ENCODE data around the gene SON.

The SON gene

DNA sequence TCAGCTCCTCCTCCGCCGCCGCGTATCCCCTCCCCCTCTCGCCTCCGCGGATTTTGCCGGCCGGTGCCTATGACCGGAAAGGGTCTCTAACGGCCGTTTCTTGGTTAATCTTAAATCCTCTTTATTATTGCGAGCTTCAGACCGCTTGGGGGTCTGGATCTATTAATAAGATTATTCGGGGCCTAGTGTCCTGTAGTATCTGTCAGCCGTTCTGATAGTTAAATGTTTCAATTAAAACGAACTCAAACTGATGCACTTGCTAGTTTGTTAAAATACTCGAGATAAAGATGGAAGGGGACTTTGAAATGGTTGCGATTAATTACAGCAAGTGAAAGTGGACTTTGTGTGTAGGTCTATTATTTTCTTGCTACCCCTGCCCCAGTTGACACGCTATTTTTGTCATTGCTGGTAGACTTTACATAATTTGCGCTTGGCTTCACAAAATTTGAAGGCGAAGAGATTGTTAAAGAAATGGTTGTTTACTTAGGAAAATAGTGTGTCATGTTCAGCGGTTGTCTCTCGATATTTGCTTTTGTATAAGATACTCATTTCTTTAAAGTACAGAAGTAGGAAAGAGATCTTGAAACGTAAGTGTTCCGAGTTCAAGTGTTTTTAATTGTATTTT is 779 bp downstream of the SON start:
- DNase-seq, result peak; percentile 67 to 80

DNA sequence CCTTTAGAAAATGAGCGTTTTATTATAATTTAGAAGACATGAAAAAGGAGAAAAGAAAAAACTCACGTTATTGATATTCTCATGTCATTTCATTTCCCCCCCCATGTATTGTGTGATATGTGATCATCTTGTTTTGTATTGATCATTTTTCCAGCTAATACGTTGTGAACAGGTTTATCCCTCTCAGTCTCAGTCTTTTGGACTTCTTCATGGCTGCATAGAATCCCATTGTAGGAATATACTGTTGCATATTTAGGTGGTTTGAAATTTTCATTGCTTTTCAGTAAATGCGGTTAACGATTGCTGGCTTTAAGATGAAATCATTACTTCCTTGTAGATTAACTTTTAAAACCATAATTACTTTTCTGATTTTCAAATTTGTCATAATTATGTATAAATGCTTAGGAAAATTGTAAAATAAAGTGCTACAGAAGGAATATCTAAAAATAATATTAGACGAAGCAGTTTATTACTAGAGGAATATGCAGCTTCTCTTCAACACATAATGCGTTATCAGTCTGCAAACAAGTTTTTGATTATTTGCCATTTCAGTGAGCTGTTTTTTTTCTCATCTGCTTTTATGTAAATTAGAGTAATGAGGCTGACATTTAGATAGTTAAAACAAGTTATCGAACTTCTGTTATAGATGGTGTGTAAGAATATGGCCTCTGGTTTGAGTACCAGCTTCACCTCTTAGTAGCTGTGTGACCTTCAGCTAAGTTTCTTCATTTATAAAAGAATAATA is 1.8 kb downstream of the SON start:
- no peak for DNase-seq

DNA sequence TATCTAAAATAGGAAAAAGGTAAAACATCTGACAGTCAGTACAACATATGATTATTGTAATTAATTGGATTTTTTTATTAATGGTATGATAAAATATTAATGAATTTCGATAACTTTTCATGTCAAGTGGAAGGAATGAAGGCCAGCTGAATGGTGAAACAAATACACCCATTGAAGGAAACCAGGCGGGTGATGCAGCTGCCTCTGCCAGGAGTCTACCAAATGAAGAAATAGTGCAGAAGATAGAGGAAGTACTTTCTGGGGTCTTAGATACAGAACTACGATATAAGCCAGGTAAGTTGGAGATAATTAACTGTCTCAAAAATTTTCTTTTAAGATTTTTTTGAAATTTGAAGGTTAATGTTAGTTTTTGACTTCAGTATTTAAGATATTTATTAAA is 3.2 kb downstream of the SON start:
- DNase-seq, result no peak

DNA sequence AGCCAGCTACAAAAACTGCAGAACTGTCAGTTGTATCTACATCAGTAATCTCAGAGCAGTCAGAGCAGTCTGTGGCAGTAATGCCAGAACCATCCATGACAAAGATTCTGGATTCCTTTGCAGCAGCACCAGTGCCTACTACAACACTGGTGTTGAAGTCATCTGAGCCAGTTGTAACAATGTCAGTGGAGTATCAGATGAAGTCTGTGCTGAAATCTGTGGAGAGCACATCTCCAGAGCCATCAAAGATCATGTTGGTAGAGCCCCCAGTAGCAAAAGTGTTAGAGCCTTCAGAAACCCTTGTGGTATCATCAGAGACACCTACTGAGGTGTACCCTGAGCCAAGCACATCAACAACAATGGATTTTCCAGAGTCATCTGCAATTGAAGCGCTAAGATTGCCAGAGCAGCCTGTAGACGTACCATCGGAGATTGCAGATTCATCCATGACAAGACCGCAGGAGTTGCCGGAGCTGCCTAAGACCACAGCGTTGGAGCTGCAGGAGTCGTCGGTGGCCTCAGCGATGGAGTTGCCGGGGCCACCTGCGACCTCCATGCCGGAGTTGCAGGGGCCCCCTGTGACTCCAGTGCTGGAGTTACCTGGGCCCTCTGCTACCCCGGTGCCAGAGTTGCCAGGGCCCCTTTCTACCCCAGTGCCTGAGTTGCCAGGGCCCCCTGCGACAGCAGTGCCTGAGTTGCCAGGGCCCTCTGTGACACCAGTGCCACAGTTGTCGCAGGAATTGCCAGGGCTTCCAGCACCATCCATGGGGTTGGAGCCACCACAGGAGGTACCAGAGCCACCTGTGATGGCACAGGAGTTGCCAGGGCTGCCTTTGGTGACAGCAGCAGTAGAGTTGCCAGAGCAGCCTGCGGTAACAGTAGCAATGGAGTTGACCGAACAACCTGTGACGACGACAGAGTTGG is 7.3 kb downstream of the SON start:
- DNase-seq, result no peak

DNA sequence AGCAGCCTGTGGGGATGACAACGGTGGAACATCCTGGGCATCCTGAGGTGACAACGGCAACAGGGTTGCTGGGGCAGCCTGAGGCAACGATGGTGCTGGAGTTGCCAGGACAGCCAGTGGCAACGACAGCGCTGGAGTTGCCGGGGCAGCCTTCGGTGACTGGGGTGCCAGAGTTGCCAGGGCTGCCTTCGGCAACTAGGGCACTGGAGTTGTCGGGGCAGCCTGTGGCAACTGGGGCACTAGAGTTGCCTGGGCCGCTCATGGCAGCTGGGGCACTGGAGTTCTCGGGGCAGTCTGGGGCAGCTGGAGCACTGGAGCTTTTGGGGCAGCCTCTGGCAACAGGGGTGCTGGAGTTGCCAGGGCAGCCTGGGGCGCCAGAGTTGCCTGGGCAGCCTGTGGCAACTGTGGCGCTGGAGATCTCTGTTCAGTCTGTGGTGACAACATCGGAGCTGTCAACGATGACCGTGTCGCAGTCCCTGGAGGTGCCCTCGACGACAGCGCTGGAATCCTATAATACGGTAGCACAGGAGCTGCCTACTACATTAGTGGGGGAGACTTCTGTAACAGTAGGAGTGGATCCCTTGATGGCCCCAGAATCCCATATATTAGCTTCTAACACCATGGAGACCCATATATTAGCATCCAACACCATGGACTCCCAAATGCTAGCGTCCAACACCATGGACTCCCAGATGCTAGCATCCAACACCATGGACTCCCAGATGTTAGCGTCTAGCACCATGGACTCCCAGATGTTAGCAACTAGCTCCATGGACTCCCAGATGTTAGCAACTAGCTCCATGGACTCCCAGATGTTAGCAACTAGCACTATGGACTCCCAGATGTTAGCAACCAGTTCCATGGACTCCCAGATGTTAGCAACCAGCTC is 8.2 kb downstream of the SON start:
- DNase-seq, result no peak

DNA sequence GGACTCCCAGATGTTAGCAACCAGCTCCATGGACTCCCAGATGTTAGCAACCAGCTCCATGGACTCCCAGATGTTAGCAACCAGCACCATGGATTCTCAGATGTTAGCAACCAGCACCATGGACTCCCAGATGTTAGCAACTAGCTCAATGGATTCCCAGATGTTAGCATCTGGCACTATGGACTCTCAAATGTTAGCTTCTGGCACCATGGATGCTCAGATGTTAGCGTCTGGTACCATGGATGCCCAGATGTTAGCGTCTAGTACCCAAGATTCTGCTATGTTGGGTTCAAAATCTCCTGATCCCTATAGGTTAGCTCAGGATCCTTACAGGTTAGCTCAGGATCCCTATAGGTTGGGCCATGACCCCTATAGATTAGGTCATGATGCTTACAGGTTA is 8.8 kb downstream of the SON start:
- DNase-seq, result no peak

DNA sequence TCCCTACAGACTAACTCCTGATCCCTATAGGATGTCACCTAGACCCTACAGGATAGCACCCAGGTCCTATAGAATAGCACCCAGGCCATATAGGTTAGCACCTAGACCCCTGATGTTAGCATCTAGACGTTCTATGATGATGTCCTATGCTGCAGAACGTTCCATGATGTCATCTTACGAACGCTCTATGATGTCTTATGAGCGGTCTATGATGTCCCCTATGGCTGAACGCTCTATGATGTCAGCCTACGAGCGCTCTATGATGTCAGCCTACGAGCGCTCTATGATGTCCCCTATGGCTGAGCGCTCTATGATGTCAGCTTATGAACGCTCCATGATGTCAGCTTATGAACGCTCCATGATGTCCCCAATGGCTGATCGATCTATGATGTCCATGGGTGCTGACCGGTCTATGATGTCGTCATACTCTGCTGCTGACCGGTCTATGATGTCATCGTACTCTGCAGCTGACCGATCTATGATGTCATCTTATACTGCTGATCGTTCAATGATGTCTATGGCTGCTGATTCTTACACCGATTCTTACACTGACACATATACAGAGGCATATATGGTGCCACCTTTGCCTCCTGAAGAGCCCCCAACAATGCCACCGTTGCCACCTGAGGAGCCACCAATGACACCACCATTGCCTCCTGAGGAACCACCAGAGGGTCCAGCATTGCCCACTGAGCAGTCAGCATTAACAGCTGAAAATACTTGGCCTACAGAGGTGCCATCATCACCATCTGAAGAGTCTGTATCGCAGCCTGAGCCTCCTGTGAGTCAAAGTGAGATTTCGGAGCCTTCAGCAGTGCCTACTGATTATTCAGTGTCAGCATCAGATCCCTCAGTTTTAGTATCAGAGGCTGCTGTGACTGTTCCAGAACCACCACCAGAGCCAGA is 9.5 kb downstream of the SON start:
- DNase-seq, result no peak

DNA sequence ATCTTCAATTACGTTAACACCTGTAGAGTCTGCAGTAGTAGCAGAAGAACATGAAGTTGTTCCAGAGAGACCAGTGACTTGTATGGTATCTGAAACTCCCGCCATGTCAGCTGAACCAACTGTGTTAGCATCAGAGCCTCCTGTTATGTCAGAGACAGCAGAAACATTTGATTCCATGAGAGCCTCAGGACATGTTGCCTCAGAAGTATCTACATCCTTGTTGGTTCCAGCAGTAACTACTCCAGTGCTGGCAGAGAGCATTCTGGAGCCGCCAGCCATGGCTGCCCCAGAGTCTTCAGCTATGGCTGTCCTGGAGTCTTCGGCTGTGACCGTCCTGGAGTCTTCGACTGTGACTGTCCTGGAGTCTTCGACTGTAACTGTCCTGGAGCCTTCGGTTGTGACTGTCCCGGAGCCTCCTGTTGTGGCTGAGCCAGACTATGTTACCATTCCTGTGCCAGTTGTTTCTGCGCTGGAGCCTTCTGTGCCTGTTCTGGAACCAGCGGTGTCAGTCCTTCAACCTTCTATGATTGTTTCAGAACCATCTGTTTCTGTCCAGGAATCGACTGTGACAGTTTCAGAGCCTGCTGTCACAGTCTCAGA is 10.3 kb downstream of the SON start:
- no peak for DNase-seq

DNA sequence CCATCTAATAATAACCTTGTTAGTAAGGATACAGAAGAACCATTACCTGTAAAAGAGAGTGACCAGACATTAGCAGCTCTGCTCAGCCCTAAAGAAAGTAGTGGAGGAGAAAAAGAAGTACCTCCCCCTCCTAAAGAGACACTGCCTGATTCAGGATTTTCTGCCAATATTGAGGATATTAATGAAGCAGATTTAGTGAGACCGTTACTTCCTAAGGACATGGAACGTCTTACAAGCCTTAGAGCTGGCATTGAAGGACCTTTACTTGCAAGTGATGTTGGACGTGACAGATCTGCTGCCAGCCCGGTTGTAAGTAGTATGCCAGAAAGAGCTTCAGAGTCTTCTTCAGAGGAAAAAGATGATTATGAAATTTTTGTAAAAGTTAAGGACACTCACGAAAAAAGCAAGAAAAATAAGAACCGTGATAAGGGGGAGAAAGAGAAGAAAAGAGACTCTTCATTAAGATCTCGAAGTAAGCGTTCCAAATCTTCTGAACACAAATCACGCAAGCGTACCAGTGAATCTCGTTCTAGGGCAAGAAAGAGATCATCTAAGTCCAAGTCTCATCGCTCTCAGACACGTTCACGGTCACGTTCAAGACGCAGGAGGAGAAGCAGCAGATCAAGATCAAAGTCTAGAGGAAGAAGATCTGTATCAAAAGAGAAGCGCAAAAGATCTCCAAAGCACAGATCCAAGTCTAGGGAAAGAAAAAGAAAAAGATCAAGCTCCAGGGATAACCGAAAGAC is 11.6 kb downstream of the SON start:
- no peak for DNase-seq

DNA sequence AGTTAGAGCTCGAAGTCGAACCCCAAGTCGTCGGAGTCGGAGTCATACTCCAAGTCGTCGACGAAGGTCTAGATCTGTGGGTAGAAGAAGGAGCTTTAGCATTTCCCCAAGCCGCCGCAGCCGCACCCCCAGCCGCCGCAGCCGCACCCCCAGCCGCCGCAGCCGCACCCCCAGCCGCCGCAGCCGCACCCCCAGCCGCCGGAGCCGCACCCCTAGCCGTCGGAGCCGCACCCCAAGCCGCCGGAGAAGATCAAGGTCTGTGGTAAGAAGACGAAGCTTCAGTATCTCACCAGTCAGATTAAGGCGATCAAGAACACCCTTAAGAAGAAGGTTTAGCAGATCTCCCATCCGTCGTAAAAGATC is 12.1 kb downstream of the SON start:
- DNase-seq, result no peak

DNA sequence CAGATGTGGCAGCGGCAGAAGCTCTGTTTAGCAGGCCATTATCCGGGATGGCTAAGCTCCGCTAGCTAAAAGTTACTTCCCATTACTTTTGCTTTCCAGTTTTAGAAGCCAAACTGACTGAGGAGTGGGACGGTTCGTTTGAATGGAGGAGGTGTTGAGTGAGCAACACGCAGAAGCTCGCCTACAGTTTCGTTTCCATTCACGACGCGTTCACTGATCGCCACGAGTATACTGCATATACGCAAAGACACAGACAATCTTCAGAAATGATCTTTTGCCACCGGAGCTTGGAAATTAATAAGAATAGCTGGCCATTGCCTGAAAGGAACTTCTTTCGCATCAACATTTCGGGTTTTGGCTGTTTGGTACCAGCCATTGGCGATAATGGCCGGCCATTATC is 14.6 kb downstream of the SON start:
- DNase-seq, result no peak

DNA sequence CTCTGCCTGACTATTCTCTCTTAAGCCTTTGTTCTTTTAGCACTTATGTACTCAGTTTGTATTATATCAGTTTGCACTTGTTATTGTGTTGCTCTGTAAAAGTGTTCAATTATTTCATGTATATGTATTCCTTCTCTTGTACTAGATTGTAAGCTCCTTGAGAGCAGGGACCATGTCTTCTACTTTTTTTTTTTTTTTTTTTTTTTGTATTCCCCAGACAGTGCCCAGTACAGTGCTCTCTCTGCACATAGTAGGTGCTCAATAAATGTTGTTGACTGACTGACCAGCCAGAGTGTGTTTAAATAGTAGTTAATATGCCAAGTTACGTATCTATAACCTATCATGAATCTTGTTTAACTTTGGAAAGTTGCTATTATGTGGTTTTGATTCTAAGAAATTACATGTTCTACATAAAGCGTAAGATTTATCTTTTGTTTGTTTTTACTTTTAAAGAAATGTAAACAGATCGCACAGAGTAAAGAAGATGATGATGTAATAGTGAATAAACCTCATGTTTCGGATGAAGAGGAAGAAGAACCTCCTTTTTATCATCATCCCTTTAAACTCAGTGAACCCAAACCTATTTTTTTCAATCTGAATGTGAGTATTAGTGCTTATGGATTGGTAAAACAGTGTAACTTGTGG is 16.1 kb downstream of the SON start:
- no peak for DNase-seq

DNA sequence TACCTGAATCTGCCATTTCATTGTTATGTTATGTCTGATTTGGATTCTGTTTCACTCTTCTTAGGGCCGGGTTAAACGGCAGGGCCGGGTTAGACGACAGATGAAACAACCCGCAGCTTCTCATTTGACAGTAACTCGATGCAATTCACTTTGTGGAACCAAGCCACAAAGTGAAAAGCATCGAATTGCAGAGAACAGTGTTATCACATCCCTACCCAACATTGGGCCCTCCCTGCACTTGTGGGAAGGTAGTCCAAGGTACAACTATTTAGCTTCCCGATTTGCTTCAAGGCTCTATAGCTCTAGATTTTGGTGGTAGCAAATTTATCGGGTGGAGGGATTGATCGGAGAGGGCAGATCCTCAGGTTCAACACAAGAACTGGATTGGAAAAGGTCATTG is 17.0 kb downstream of the SON start:
- DNase-seq, result no peak

DNA sequence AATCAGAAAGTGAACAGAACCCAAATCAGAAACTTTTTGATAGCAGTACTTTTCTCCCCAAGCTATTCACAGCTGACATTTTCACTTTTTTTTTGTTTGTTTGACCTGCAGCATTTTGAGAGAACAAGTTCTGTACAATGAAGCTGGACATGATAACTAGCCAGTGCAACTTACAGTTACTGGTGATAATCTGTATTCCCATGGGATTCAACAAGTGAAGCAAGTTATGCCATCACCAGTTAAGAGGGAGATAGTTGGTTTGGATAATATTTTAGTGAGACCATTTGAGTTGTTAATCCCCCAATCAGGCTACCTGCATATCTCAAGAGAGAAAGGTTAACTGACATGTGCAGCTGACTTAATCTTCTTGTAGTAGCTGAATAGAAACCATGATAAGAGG is 18.1 kb downstream of the SON start:
- no peak for DNase-seq

DNA sequence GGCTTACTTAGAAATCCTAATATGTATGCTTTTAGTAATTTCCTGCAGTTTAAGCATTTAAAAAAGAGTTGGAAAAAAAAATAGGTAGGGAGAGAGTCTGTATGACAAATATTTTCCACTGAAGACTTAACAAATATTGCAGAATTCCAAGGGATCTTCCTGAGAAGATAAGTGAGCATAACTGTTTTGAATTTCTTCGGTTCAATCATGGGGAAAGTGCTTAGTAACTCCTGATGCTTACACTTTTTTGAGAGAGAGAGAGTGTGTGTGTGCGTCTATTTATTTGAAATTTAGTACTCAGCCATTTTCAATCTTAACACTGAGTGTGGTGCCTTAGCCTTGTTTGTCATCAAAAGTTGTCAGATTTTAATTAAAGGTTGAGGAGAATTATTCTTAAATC is 18.5 kb downstream of the SON start:
- DNase-seq, result no peak

DNA sequence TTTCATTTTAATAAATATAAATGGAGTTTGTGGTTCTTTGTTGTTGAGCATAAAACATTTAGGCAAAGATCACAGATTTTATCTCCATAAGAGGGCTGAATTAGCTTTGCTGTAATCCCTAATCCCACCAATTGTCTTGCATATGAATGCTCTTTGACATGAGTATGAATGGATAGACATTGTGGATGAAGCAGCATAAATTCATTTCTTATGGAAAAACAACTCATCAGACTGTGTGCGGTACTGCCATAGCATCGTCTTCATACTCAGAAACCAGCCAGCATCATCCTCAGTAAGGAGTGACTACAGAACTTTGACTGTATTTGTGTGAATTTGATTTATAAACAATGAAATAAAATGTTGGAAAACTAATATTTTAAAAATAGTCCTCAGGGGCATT is 19.6 kb downstream of the SON start:
- no peak for DNase-seq

DNA sequence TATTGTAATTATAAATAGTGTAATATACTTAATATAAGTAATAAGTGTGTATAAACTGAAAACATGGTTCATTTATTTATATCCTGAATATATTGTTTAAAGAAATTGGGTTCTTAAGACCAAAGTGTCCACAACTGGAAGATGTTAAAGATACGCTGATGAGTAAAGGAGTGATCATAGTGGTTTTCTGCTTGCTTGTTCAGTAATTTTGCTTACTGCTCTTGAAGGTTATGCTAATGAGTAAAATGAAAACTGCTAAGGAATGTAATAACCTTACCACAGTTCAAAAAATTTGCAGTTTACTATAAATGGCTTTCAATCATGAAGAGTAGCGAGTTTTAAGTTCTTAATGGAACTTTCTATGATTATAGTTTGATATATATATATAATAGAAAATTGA is 23.7 kb downstream of the SON start:
- no peak for DNase-seq

DNA sequence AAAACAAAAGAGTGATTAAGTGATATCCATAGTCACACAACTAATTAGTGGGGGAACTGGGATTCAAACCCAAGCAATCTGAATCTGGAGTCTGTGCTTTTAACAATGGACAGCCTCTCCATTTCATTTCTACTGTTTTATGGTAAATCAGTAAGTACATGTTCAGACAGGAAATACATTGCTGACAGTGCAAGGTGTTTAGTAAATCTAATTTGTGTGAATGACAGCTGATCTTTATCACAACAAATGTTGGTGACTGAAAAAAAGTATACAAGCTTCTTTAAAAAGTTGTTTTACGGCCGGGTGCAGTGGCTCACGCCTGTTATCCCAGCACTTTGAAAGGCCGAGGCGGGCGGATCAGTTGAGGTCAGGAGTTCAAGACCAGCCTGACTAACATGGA is 25.1 kb downstream of the SON start:
- no peak for DNase-seq

DNA sequence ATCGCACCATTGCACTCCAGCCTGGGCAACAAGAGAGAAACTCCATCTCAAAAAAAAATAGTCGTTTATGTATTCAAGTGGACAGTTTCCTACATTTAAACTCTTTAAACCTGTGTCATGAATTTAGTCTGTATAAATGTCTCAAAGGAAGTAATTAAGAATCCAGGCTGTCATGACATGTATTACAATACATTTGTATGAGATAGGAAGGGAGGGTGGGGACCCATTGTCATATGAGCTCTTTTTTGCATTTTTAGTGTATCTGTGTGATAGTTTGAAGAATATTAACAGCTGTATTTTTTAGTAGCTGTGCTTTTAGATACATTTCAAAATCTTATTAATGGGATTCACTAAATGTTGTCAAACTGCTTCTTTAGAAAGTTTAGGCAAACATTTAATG is 25.6 kb downstream of the SON start:
- DNase-seq, result no peak

DNA sequence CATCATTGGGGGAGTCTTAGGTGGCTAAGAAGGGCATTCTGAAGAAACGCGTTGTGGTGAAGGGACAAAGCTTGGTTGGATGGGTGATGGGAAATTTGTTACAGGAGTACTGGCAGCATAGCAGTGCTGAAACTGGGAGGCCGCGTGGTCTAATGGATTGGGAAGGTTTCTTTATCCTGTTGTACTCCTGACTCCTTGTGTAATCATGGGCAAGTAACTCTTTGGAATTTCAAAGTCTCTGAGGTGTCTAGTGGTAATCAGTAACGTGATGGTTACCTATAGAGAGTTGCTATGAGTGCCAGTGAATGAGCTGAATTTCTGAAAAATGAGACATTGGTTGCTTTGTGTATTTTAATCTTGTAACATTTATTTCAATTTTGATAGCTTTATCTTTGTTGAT is 27.2 kb downstream of the SON start:
- DNase-seq, result no peak

All from NCI-H526 (cell line).